Loucy (cell line): ENCODE data around the gene CGB1.

Experiments
- CTCF ChIP-seq: fragments of 200-600 bp; sonication (generic); conservative IDR thresholded peaks from 2 replicates; pipeline ENCODE4 v1.5.1; 2014; ENCODE audit warnings: mild to moderate bottlenecking, antibody characterized with exemption, low read length
- EZH2phosphoT487 ChIP-seq: fragments of 200-600 bp; IDR thresholded peaks from 2 replicates; pipeline ENCODE4 v1.6.1; 2018; ENCODE audit warnings: antibody characterized with exemption, mild to moderate bottlenecking, moderate library complexity, borderline replicate concordance

GRCh38 chr19:49057636-49058234 is 21.0 kb upstream of the CGB1 start, which contains the start of gene CGB7:
- TF ChIP-seq CTCF = no peak
- no peak for TF ChIP-seq EZH2phosphoT487
